Measurements from ENCODE around the gene SLC49A4.

DNA sequence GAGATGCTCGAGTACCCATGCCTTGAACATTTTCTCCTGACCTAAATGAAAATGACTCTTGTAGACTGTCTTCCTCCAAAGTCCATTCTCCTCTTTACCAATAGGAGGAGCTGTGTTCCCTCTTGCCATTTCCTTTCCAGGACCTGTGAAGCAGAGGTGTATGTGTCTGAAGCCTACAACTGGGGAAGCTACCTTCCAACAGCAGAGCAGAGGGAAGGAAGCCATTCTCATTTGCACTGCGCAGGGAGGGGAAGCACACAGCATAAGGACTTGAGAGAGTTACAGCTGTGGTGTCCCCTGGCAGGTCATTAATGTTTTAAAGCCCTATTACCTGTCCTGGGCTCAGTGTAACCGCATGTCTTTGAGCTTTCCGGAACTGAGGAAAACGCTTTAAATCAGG lies 39.9 kb upstream of the SLC49A4 start:
- TF ChIP-seq GATA3 (IDR thresholded peaks at IDR 0.05; ENCODE audit: low read depth, low read length) (no peak), GATA2 (IDR thresholded peaks at IDR 0.05; ENCODE audit: low read depth, low read length) (no peak)

All from SH-SY5Y (cell line).